ENCODE data around the gene MYRIP. TPM values are rescaled to one million over a fixed set of nuclear protein-coding genes. Genes with fewer than 3 reads are reported as not detected.

The MYRIP gene
- total RNA-seq, 1 donor from 2014 or later = 12.7 TPM

- Histone ChIP-seq H3K4me1 (no peaks in the 10 kb centered on the region), H3K27me3 (no peaks in the 10 kb centered on the region), H3K9me3 (no peaks in the 10 kb centered on the region), H3K36me3 (no peaks in the 10 kb centered on the region), H3K27ac (no peak overlapping the region), H3K4me3 (no peak overlapping the region)
- no peak for TF ChIP-seq CTCF (IDR thresholded peaks at IDR 0.05)
- no peak for DNase-seq (ENCODE audit: low spot score in 2 of 2)
- intact Hi-C loops (cut with DNase I) = no loop called here
Measured at GRCh38 chr3:40042752-40043443, 233.5 kb downstream of the MYRIP start.

GRCh38 chr3:40043444-40043755 is 234.0 kb downstream of the MYRIP start:
- H3K4me3 ChIP-seq = no peak overlapping the region
- H3K27ac ChIP-seq = no peak overlapping the region
- no peaks in the 10 kb centered on the region for H3K27me3 ChIP-seq
- no peaks in the 10 kb centered on the region for H3K4me1 ChIP-seq
- no peaks in the 10 kb centered on the region for H3K36me3 ChIP-seq
- no peak for DNase-seq (ENCODE audit: low spot score in 2 of 2)
- TF ChIP-seq CTCF (IDR thresholded peaks at IDR 0.05) = no peak
- H3K9me3 ChIP-seq = no peaks in the 10 kb centered on the region
- intact Hi-C loops (cut with DNase I) = no loop called here

- H3K4me3 ChIP-seq = no peak overlapping the region
- intact Hi-C loops (cut with DNase I) = no loop called here
- no peaks in the 10 kb centered on the region for H3K27me3 ChIP-seq
- H3K4me1 ChIP-seq = no peaks in the 10 kb centered on the region
- no peak for TF ChIP-seq CTCF (IDR thresholded peaks at IDR 0.05)
- H3K27ac ChIP-seq = no peak overlapping the region
- H3K36me3 ChIP-seq = no peaks in the 10 kb centered on the region
- no peaks in the 10 kb centered on the region for H3K9me3 ChIP-seq
- DNase-seq (ENCODE audit: low spot score in 2 of 2) = no peak
Measured at GRCh38 chr3:40044487-40044886, 235.1 kb downstream of the MYRIP start.

GRCh38 chr3:40045051-40045450 is 235.6 kb downstream of the MYRIP start:
- no peaks in the 10 kb centered on the region for H3K36me3 ChIP-seq
- no peaks in the 10 kb centered on the region for H3K9me3 ChIP-seq
- H3K4me3 ChIP-seq = no peak overlapping the region
- DNase-seq (ENCODE audit: low spot score in 2 of 2) = no peak
- H3K4me1 ChIP-seq = no peaks in the 10 kb centered on the region
- no peaks in the 10 kb centered on the region for H3K27me3 ChIP-seq
- TF ChIP-seq CTCF (IDR thresholded peaks at IDR 0.05) = no peak
- no peak overlapping the region for H3K27ac ChIP-seq
- intact Hi-C loops (cut with DNase I) = no loop called here

GRCh38 chr3:40046149-40046548 is 236.7 kb downstream of the MYRIP start:
- no peak overlapping the region for H3K4me3 ChIP-seq
- peaks cover 0 to 7% of the 10 kb centered on the region in 2 donors for H3K9me3 ChIP-seq
- H3K4me1 ChIP-seq = no peaks in the 10 kb centered on the region
- no peak for DNase-seq (ENCODE audit: low spot score in 2 of 2)
- no peaks in the 10 kb centered on the region for H3K36me3 ChIP-seq
- no peak overlapping the region for H3K27ac ChIP-seq
- H3K27me3 ChIP-seq = no peaks in the 10 kb centered on the region
- intact Hi-C loops (cut with DNase I) = no loop called here
- TF ChIP-seq CTCF (IDR thresholded peaks at IDR 0.05) = no peak

GRCh38 chr3:40047406-40047805 is 238.0 kb downstream of the MYRIP start:
- peaks cover 0 to 7% of the 10 kb centered on the region in 2 donors for H3K9me3 ChIP-seq
- DNase-seq (ENCODE audit: low spot score in 2 of 2) = no peak
- intact Hi-C loops (cut with DNase I) = no loop called here
- no peaks in the 10 kb centered on the region for H3K36me3 ChIP-seq
- H3K4me3 ChIP-seq = no peak overlapping the region
- H3K4me1 ChIP-seq = no peaks in the 10 kb centered on the region
- no peak overlapping the region for H3K27ac ChIP-seq
- no peak for TF ChIP-seq CTCF (IDR thresholded peaks at IDR 0.05)
- H3K27me3 ChIP-seq = no peaks in the 10 kb centered on the region

All from ascending aorta (tissue), 2 donors.